IPS DF 4.7 (cell line): ENCODE data around the gene LDB2.

Source experiments
- DNase-seq: peaks from one replicate; pipeline ENCODE4 v3.0.0-alpha.2; 2013; ENCODE audit warnings: low spot score; ENCODE audit errors: extremely low read depth

LDB2 gene

DNA sequence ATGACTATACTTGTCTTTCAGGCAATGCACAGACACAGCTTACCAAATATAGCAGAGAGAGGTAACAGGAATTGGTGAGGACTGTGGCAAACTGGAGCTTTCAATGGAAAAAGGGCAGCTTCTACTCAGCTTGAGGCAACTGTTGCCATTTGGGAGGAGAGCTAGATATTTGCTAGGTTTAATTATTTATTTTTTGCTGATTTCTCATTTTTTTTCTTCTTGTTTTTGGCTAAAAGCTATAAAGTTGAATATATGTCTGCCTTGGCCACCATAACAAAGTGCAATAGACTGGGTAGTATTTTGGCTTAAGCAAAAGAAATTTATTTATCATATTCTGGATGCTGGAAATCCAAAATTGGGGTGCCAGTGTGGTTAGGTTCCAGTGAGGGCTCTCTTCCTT lies 93.9 kb downstream of the LDB2 start:
- DNase-seq = no peak

DNA sequence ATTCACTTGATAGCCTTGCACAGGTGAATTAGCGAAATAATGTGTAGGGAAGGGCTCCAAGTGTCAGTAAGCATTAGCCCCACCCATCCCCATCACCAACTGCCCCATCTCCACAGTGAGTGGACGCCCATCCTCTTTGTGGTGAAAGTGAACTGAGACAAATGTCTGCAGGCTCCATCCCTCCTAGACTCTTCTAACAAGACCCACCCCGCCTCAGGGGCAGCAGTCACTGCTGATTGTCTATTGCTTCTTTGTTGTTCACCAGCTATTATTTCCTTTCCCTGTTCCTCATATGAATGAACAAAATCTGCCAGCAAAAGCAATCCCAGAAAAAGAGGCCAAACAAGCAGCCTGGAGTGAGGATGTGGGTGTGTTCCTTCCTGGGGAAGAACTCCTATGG lies 96.4 kb downstream of the LDB2 start:
- no peak for DNase-seq

DNA sequence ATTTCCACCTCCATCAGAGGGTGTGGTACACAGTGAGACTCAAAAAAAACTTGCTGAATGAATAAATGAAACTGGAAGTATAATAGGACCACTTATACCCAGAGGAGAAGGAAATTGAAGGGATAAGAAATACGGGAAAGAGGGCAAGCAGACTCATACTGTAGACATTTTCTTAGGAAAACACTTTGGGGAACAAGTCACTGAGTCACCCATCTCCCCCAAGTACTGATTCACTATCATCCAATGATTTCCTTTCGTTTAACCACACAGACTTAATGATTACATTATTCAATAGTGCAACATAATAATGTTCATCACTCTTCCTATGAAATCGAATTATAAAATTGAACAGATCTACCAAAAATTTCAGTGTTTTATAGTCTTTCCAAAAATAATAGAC lies 97.1 kb downstream of the LDB2 start:
- no peak for DNase-seq

DNA sequence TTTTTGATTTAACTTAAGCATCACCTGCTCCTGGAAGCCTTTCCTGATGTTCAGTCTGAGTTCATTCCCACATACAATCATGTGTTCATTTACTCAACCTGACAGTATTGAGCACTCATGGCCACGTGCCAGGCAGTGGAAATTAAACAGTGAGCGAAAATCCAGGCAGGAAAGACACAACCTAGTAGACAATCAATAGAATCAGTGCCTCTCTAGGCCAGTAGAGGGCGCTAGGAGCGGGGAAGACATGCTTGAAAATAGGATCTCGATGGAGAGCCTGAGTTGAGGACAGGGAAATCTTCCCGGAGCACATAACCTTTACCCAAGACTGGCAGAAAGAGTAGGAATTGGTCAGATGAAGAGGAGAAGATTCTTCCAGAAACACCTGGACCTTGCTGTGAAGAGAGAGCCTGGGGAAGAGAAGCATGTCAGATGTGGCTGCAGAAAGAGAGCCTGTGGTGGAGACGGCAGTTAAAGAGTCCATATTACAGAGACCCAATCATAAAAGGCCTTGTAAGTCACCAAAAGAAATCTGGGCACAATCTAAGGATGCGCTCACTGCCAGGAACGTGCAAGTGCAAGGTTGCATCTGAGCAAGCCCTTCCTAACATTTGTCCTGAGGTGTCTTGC lies 103.5 kb downstream of the LDB2 start:
- peak; percentile 74 for DNase-seq

DNA sequence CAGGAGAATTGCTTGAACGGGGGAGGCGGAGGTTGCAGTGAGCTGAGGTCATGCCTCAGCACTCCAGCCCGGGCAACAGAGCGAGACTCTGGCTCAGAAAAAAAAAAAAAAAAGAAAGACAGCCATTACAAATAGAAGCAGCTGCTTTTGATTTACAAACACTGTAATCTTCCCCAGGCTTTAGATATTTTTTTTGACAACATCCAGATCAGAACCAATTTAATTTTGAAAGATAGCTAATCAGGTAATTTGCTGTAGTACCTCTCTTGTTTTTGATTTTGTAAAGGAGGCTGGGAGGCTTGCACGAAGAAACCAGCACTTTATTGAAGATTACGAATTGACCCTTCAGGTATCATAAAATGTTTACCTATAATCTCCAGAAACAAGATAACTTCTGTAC lies 107.0 kb downstream of the LDB2 start:
- no peak for DNase-seq

DNA sequence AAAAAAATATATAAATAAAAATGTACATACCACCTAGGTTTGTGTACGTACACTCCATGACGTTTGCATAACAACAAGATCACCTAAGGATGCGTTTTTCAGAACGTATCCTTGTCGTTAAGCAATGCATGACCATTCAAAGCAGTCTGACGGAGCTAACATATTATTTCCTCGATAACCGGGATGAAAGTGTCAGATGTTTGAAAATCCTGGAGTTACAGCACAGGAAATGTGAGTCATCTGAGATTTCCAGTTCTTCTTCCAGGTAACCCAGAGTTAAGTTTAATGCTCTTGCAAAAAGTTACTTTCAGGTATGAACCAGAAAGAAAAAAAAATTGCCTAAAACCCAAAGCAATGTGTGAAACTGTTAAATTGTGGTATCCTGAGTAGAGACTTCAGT lies 107.9 kb downstream of the LDB2 start:
- no peak for DNase-seq

DNA sequence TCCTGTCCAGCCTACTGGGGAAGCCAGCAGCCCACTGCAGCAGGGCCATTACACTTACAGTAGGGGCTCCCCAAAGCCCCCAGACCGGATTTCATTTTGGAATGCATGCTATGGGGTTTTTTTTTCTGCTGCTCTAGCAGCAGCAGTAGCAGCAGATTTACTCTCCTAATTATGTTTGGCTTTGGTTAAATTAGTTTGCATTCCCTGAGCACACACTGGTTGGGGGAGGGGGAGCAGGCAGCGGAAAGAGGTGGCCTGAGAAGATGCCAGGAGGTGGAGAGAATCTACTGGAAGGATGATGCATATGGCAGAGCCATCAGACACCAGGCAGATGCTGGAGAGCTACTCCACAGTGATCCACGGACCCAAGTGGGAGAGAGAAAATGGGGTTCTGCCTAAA lies 109.6 kb downstream of the LDB2 start:
- no peak for DNase-seq

DNA sequence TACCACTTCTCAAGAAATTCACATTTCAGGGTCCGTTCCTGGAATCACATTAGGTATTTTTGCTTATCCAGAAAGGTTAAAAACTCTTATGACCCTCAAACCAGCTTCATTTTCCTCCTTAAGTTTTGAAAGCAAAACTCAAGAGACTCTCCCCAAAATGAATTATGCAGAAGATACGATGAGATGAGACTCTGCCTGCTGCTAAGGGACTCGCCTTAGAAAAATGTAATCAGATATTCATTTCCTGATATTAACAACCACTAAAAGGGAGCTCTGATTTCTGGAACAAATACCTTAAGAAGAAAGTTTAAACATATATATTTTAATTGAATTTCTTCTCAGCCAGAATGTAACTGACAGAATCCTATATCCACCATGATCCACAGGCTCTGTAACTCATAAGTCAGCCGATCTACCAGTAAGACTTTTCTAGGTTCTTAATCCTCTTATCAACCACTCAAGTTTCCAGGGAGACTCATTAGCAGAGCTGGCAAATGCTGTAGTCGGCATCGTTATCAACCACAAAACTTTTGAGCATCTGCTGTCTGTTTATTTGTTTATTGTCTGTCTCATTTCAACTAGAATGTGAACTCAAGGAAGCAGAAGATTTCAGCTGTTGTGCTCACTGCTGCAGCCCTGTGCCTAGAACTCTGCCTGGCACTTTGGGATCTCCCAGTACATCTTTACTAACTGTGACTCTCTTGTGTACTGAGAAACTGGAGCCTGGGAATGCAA lies 112.5 kb downstream of the LDB2 start:
- DNase-seq = no peak

DNA sequence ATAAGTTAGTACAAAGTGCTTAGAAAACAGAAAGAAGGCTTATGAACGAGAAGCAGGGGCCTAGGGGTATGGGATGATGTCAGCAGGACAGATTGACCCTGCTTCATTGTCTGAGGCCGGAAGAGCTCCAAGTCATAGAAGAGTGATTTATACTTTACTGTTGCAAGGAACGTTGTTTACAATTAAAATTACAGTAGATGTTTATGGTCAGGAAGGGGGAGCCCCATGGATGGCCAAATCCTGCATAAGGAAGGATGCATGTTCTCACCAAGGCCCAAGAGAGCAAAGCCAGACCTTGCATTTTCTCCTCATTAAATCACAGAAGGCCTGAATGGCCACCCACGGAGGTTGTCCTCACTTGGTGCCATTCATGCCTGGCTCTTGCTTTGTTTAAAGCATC lies 115.3 kb downstream of the LDB2 start:
- DNase-seq = no peak

DNA sequence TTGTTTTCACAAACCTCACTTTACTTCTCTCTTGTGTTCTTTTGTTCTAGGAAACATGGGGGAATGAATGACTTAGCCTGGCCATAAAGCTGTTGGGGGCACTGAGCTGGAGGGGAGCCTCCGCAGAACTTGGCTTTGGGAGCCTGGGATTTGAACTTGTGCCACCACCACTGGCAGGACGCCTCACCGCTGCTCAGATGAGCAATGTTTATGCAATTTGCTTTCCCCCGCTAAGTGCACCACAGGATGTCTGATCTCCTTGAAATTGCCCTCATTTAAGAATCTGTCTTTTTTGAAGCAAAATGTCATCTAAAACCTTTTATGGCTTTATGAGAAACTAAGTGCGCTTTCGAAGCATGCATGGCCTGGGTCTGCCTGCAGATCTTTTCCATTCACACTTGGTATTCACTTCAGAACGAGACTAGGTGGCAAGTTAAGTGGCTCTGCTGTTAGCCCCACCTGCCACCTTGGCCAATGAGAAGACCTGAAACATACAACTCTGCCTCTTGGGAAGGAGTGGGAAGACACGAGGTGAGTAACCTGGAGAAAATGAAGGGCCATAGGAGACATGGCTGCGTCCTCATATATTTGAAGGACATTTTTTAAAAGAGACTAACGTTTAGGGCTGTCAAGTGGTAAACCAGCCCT lies 119.3 kb downstream of the LDB2 start:
- DNase-seq = no peak

DNA sequence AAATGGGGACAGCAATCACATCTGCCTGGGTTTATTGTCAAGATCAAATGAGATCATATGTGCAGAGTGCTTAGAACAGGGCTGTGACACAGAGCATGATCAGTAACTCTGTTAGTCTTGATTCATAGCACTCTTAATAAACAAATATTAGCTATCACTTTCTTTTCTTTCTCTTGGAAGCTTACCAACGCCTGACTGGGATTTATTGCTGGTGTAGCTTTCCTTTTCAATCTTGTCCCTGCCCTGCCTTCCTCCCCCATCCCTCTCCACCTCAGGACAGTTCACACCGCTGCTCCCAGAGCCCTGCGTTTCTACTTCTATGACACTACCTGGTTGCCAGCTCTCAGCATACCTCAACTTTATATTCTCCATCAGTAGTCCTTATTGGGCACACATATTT lies 120.7 kb downstream of the LDB2 start:
- no peak for DNase-seq

DNA sequence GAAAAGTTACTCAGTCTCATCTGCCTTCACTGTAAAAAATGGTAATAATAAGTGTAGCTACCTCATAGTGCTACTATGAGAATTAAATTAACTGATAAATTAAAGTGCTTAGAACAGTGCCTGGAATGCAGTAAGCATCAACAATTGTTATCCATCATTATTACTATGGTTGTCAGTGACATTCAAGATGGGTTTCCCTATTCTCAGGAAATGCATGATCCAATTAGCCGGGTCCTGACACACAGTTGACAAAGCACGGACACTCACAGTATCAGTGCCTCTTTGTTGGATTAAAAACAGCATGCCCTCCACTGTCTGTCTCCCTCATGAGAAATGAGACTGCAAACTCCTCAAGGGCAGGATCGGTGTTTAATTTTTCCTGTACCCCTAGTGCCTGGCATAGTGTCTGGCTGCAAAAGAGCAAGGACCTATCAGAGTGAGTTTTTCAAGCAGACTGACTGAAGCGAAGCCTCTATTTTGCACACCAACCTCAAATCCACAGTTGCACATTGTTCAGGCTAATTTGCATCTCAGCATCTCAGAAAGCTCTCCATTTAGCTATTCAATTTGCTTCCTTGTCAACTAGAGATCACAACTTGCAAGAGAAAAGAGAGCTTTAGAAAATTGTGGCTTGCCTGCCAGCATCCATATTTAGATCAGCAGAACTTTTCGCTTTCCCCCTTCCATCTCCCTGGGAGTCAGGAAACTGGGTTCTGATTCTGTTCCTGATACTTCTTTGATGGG lies 122.9 kb downstream of the LDB2 start:
- DNase-seq = no peak

DNA sequence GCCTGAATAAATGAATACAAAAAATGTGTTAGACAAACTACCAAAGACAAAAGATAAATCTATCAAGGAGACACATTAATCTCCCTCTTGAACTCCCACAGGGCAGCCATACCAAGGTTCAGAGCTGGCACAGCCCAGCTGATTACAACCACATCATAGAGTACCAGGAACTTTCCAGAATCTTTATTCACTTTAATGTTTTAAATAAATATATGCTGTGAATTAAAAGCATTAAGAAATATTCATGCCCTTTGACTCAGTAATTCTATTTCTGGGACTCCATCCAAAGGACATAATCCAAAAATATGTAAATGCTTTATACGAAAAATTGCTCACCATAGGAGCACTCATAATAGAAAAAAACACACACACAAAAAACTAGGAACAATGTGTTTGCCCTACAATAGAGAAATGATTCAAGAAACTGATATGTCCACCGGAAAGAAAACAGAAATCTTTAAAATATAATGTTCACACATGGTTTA lies 126.0 kb downstream of the LDB2 start:
- DNase-seq = no peak

DNA sequence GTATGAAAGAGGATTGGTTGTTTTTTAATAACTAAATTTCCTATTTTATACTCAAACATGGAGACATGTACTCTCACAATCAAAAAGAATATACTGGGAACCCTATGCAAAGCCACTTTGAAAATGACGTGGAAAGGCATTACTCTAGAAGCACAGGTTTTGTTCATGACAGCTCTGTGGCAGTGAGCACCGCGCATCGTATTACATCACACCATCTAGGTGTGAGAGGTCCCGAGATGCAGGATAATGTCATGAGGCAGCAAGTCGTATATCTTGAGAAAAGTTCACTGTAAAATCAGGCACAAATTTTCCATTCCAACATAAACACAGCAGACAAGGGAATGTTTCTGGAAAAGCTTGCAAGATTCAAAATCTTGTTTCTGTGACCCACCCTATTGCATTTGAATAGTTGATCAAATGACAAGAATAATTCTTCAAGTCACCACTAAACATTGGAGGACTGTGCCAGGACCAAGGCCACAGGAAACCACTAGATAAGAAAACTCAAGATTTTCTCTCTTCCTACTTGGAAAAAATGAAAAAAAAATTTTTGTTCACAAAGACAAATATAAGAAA lies 127.6 kb downstream of the LDB2 start:
- DNase-seq = no peak

DNA sequence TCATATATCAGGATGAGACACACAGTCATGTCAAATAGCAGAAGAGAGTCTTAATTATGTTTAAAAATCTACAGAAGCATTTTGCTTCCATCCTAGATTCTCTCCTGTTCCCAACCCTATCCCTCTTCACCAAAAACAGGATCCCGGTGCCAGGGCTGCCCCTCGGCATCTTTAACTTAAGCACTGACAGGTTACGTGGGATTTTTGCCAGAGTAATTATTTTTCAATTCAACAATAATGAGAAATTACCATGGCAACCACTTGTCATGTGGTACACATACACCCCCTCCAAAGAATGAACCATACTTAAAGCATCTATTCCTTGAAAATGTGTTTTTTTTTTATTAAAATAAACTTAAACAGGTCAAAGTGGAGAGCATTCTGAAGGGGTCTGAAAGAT lies 130.6 kb downstream of the LDB2 start:
- no peak for DNase-seq

DNA sequence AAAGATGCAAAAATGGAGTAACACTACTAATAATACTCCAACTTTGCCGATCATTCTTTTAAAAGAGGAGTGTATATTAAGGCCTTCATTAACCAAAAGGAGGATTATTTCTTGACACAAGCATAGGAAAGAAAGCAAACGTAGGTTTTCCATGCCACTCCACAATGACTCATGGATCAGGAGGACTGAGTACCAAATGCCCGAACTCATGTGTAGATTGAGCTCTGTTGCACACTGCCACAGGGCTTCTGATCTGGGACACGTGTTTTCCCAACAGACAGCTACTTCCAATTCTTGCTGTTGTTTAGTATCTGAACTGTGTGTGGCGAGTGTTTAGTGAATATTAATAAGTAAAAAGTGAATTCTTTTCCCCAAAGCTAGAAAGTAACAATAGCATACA lies 131.2 kb downstream of the LDB2 start:
- DNase-seq = no peak

DNA sequence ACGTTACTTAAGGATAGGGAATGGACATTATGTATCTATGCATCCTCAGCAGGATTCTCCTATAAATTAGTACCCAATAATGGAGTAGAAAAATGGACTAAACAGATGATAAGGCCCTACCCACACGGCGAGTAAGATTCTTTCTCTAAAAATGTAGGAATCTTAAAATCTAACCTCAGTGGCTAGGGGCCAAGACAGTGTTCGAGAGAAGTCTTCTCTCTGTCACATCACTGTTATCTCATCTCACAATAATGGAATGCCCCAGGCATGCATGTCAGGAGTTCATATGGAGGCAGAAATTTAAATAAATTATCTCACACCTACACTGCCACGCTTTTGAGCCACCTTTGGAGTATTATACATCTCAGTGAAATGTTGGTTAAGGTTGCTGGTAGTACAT lies 132.9 kb downstream of the LDB2 start:
- no peak for DNase-seq

DNA sequence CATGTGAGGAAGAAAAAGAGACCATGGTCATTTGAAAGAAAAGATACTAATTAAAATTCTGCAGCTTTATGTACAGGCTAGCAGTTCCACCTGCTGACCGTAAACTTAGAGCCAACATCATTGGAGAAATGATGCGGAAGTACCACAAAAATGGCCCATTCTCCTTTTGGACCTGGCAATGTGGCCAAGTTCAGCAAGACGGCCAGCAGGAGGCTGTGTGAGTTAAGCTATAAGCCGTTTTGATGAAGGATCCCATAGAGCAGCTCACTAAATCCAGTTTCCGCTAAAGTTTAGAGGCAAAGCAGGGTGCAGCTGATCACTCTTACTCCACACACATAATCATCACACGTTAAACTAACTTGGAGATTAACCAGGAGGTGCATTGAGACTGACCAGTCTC lies 133.8 kb downstream of the LDB2 start:
- DNase-seq = no peak

DNA sequence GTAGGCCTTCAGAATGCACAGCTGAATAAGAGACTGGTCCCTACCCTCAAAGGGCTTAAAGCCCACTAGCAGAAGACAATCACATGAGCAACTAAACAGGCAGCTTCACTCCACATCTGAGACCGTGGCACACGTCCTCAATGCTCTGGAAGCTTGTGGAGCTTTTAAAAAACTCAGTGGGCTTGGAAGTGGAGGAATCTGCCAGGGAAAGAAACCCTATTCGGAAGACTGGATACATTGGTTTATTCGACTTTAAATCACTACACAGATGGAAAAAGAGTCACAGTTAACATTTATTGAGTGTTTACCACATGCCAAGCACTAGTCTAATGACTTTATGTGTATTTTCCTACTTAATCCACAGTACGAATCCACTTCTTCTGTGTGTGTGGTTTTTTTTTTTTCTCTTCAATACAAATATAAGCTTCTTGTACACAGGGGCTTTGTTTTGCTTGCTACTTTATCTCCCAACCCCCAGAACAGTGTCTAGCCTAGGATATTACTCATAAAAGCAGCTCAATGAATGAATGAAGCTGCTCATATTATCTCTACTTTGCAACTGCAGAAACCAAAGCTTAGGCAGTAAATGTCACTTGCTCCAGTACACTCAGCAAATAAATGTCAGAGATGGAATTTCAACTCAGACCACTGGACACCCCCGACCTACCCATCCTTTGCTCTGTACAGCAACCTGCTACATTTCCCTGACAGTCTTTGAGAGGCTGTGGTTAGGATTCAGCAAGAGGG lies 137.7 kb downstream of the LDB2 start:
- no peak for DNase-seq

DNA sequence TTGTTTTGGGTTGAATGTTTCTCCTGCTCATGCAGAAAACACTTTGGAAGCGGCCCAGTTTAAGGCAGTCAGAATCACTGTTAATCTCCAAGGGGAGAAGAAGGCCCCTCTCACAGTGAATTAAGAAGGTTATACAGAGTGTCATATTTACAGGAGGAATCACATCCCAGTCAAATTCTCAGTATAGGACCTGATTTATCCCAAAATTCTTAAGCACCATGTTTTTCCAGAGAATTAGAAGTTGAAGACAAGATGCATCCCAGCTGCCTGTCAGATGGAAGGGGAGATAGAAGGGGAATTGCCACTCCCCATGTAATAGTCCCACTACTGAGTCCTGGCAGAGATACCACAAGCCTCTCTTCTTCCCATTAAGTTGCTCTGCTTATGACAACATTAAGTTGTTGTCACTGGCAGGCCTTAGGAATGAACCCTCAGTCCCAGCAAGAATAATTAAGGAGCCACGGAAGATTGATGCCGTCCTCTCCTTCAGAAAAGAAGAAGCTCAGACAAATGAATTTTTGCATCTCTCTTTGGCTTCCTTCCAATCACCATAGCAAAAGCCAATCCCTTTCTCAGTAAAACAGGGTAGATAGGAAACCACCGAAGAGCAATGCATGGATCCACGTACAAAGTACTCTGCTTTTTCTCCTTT lies 138.4 kb downstream of the LDB2 start:
- no peak for DNase-seq

DNA sequence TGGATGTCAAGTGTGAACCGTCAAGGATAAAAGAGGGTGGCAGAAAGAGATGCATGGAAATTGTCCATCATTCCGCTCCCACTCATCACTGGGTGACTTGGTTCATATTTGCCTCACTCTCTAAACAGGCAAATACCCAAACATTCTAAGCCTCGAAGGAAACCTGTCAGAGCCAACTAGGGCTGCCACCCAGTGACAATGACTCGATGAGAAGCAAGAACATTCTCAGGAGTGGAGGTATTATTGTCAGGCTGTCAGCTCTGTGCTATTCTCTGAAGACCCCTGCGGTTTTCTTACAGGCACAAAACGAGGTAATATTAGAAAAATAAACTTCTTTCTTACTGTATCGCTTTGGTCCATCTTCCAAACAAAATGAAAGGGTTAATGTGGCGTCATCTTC lies 139.6 kb downstream of the LDB2 start:
- no peak for DNase-seq
